Heart left ventricle (tissue), 16 donors: ENCODE measurements around the gene KRT35. TPM values are rescaled to one million over a fixed set of nuclear protein-coding genes. Genes with fewer than 3 reads are reported as not detected.
A peak's percentile ranks its signal among the peaks of the same experiment; 100 is the strongest.

Experiments used
- ATAC-seq, 4 donors: fragments of 200-7000 bp; cut with Tn5 transposase; one replicate each; pipeline ENCODE4 v1.9.1; 2020 to 2022; ENCODE audit warnings: moderate library complexity in 4 of 4, mild to moderate bottlenecking in 3 of 4, moderate number of reproducible peaks in 1 of 4
- DNase-seq, 5 donors: peaks; one replicate each; pipeline ENCODE4 v3.0.0-alpha.2; 2020
- H3K27ac ChIP-seq, 12 donors: fragments of 200-600 bp; sonication (generic) in 4 of 12; one replicate each; pipeline versions ENCODE4 v1.5.0 to v1.8.0; 2016 to 2022; ENCODE audit warnings: mild to moderate bottlenecking in 2 of 12
- H3K27me3 ChIP-seq, 9 donors: fragments of 200-600 bp; sonication (generic) in 2 of 9; one replicate each; pipeline versions ENCODE4 v1.5.1 to v1.8.0; 2016 to 2022; ENCODE audit warnings: mild to moderate bottlenecking in 3 of 9
- H3K36me3 ChIP-seq, 9 donors: fragments of 200-600 bp; sonication (generic) in 2 of 9; one replicate each; pipeline versions ENCODE4 v1.5.0 to v1.8.0; 2018 to 2022; ENCODE audit warnings: mild to moderate bottlenecking in 2 of 9
- H3K4me1 ChIP-seq, 12 donors: fragments of 200-600 bp; sonication (generic) in 4 of 12; one replicate each; pipeline versions ENCODE4 v1.5.0 to v1.8.0; 2016 to 2022; ENCODE audit warnings: mild to moderate bottlenecking in 3 of 12
- H3K4me3 ChIP-seq, 12 donors: fragments of 200-600 bp; sonication (generic) in 4 of 12; one replicate each; pipeline versions ENCODE4 v1.5.0 to v1.8.0; 2017 to 2022; ENCODE audit warnings: mild to moderate bottlenecking in 9 of 12, moderate library complexity in 4 of 12
- H3K9me3 ChIP-seq, 12 donors: fragments of 200-600 bp; sonication (generic) in 4 of 12; one replicate each; pipeline versions ENCODE4 v1.5.0 to v1.8.0; 2016 to 2022; ENCODE audit warnings: mild to moderate bottlenecking in 1 of 12
- POLR2A ChIP-seq, 2 donors: fragments of 450-650 bp; IDR thresholded peaks; one replicate each; pipeline ENCODE4 v1.6.1; 2017; ENCODE audit warnings: antibody characterized with exemption in 2 of 2, mild to moderate bottlenecking in 2 of 2, moderate library complexity in 2 of 2
- WGBS, 4 donors: extraction: QIAGEN DNeasy Blood & Tissue Kit in 2 of 4; methylation state at CpG; one replicate each; pipeline versions ENCODE4 v1.1.5 to v1.1.7; 2013 to 2018; 5-methylcytosine and 5-hydroxymethylcytosine counted together
- intact Hi-C, 10 donors: fragments of 100-400 bp; cut with DNase I; formaldehyde crosslinking; loops; one replicate each; pipeline versions ENCODE4 v1.11.1 to v1.14.2; 2022
- long read RNA-seq, 3 donors: library from polyadenylated mRNA; unstranded; transcript quantifications; one replicate each; pipeline ENCODE4 v2.0.0, GENCODE V29; 2020 to 2021
- polyA plus RNA-seq, 2 donors: library from polyadenylated mRNA; stranded (reverse); fragments of 200-250 nt; gene quantifications; one replicate each; pipeline ENCODE4 v1.2.3, GENCODE V29; 2013
- total RNA-seq, 9 donors: library from RNA; depleted of rRNA in 2 of 9; stranded (reverse); fragments of >200 nt in 2 of 9; fragmentation: NEBNext Ultra II Directional in 3 of 9; extraction: Animal tissue kit (Norgen Biotek cat#: 25700) in 3 of 9; gene quantifications; one replicate each; pipeline versions ENCODE4 v1.1.0 to v1.2.4, GENCODE V29; 2016 to 2023
- TF ChIP-seq, protein P1 (sequence below), 12 donors: fragments of 200-600 bp; sonication (generic) in 4 of 12; IDR thresholded peaks; one replicate each; pipeline versions ENCODE4 v1.5.0 to v1.8.0; 2018 to 2022; ENCODE audit warnings: antibody characterized with exemption in 12 of 12, mild to moderate bottlenecking in 5 of 12
- donor health status: ischemic (EF 13 %, LVEDD 7.1; RV severe dilation, severe dysfunction).
- donor health status: healthy with polysubstance abuse.
- donor health status: DM: no; HTN: yes; CAD: no.
- donor health status: DM: no; HTN: no; CAD: no.
- donor health status: ischemic (EF 25% LVEDD 6.9; RV normal size, moderate dysfunction).
- donor health status: ischemic (EF 25% LVEDD 5.7; RV mildly dilated, moderate dysfunction).
- donor health status: healthy.
- donor health status: DM: yes; HTN: yes; CAD: no.
- donor health status: ischemic (EF 35%, LVEDD 5.7; RV mildly dilated, moderate dysfunction).
- donor health status: nonischemic (EF 11% LVEDD 7.7; RV severe dilation, severe dysfunction).
- donor health status: DM: yes; HTN: yes; CAD: no.
- donor health status: PGD.
- donor health status: ischemic (EF 29% LVEDD 5.4; RV normal size, mild dysfunction).
- donor health status: nonischemic (EF 23%, LVEDD 6.1; RV moderate dilation, normal function).

KRT35 gene
- total RNA-seq (not detected), polyA plus RNA-seq (not detected)
- long read RNA-seq, donor 1: 0 reads
- long read RNA-seq, donor 2: 0 reads
- long read RNA-seq, donor 3: 0 reads

DNA sequence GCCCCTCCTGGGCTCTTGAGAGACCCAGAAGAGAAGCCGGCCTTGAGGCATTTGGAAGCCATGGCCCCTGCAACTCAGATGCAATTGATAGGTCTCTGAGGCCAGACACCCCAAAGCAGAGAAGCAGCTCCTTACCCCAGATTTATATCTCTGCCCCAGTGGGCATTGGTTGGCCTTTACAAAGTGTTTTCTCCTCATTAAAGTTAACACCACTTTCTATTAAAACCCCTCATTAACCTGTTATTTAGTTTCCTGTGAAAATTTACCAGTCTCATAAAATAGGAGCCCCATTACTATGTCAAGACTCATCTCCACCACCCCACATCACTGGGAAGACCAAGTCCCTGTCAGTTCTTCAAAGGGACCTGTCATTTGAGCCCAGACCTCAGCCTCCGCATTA is at the start of gene KRT35:
TSS of gene KRT35 (minus strand) at position 116 of the 400 bp plus-strand sequence. CDS start at position 62, 54 bp downstream.
- H3K4me3 ChIP-seq: no peak within 1 kb of the TSS
- no peaks in the 10 kb centered on the region for H3K36me3 ChIP-seq
- TF ChIP-seq POLR2A (IDR thresholded peaks at IDR 0.05): no peak
- TF ChIP-seq, protein P1, sequence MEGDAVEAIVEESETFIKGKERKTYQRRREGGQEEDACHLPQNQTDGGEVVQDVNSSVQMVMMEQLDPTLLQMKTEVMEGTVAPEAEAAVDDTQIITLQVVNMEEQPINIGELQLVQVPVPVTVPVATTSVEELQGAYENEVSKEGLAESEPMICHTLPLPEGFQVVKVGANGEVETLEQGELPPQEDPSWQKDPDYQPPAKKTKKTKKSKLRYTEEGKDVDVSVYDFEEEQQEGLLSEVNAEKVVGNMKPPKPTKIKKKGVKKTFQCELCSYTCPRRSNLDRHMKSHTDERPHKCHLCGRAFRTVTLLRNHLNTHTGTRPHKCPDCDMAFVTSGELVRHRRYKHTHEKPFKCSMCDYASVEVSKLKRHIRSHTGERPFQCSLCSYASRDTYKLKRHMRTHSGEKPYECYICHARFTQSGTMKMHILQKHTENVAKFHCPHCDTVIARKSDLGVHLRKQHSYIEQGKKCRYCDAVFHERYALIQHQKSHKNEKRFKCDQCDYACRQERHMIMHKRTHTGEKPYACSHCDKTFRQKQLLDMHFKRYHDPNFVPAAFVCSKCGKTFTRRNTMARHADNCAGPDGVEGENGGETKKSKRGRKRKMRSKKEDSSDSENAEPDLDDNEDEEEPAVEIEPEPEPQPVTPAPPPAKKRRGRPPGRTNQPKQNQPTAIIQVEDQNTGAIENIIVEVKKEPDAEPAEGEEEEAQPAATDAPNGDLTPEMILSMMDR (IDR thresholded peaks at IDR 0.05): no peak
- DNase-seq: no peak
- intact Hi-C loops: no loop called here
- H3K27ac ChIP-seq: no peak within 1 kb of the TSS
- H3K4me1 ChIP-seq: no peaks in the 10 kb centered on the region
- no peaks in the 10 kb centered on the region for H3K9me3 ChIP-seq
- no peak for ATAC-seq
- 87 to 92% (median 90%) methylated on average over 2 of the region's 2 CpGs for WGBS, 4 donors
- peaks cover 0 to 12% (median 0%) of the 10 kb centered on the region in 9 donors for H3K27me3 ChIP-seq

DNA sequence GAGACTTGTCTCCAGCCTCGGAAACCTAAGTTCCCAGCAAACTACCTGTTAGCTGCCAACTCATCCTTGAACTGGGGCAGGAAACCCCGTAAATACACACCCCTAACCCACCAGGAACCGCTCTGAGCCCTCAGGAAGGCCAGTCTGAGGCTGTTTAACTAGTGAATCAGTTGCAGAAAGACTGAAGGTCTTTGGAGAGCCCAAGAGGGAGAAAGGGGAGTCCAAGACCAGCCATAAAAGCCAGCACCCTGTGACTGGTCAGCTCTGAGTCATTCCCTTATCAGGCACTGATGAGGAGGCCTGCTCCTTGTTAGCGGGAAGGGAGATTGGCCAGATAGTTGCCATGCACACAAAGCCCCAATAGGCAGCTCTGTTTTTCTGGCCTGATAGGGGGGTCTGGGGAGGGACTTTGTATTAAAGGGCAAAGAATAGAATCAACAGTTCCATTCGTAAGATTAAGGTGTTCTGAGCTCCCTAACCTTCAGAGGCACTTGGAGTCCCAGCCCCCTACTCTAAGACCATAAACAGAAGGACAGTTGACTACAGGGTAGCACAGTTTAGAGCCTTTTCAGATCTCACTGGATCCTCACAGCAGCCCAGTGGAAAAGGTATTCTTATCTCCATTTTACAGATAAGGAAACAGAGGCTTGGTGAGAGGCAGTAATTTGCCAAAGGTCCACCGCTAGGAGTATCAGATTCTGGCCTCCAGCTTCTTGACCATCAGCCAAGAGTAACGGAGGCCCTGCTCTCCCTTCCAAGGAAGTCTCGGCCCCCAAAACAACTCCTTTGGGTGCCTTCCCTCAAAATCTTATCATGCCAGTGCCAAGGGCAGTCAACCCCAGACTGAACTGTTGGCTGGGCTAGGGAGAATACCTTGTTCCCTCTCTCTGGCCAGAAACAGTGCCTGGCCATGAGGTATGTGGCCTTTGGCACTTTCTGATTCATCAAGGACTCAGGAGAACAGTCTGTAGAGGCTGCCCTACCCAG is 49.4 kb upstream of the KRT35 start:
- WGBS, 4 donors: 56 to 67% (median 58%) methylated on average over 8 of the region's 8 CpGs
- DNase-seq (peak in 1 of 5 donors; percentile 16), ATAC-seq (peak in 1 of 4 donors; percentile 47)
- no peak for TF ChIP-seq POLR2A (IDR thresholded peaks at IDR 0.05)
- TF ChIP-seq, protein P1 (IDR thresholded peaks at IDR 0.05): no peak
- Histone ChIP-seq H3K4me1 (peaks cover 0 to 15% (median 4%) of the 10 kb centered on the region in 12 donors), H3K27me3 (peaks cover 15 to 83% (median 52%) of the 10 kb centered on the region in 9 donors), H3K27ac (no peak overlapping the region), H3K36me3 (no peaks in the 10 kb centered on the region), H3K9me3 (no peaks in the 10 kb centered on the region), H3K4me3 (no peak overlapping the region)
- intact Hi-C loops: no loop called here

DNA sequence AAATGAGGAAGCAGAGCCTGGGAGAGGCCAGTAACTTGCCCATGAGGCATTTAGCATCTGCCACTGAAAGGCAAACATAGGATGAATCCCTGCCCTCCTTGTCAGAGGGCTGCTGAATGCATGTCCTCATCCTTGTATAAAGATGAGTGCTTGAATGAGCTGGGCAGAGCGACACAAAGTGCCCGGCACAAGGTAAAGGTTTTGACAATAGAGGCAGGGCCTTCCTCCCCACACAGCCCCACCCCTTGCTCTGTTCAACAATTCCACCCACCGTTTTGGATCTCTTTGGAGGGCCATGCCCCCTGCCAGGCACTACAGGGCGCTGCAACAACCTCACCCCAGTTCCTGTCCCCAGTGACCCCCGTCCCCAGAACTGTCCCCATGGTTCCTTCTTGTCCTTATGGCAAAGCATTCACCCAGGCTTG is 48.6 kb upstream of the KRT35 start:
- Histone ChIP-seq H3K9me3 (no peaks in the 10 kb centered on the region), H3K4me1 (peaks cover 0 to 15% (median 4%) of the 10 kb centered on the region in 12 donors), H3K27me3 (peaks cover 15 to 74% (median 52%) of the 10 kb centered on the region in 9 donors), H3K4me3 (no peak overlapping the region), H3K36me3 (no peaks in the 10 kb centered on the region), H3K27ac (no peak overlapping the region)
- ATAC-seq (no peak), DNase-seq (peak in 1 of 5 donors; percentile 14)
- WGBS, 4 donors: 55 to 69% (median 61%) methylated on average over 5 of the region's 5 CpGs
- TF ChIP-seq, protein P1 (IDR thresholded peaks at IDR 0.05): no peak
- no peak for TF ChIP-seq POLR2A (IDR thresholded peaks at IDR 0.05)
- intact Hi-C loops: no loop called here

DNA sequence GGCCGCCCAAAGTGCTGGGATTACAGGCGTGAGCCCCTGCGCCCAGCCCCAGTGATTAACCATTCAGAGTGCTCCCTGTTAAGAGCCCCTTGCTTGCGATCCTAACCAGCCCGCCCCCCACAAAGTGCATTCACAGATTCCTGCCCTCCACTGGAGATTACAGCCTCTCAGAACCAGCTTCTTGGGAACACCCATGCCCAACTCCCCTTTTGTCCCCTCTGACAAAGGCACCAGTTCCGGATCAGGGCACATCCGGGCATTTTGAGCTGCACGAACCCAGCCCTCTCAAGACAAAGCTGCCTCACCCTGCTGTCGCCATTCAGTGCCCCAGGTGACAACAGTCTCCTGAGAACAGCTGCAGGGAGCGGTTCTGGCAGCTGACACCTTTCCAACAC is 48.0 kb upstream of the KRT35 start:
- no peak overlapping the region for H3K4me3 ChIP-seq
- no peaks in the 10 kb centered on the region for H3K36me3 ChIP-seq
- H3K4me1 ChIP-seq: peaks cover 0 to 15% (median 4%) of the 10 kb centered on the region in 12 donors
- intact Hi-C loops: no loop called here
- peak in 1 of 5 donors; percentile 10 for DNase-seq
- no peaks in the 10 kb centered on the region for H3K9me3 ChIP-seq
- 46 to 61% (median 52%) methylated on average over 10 of the region's 10 CpGs for WGBS, 4 donors
- peaks cover 15 to 72% (median 52%) of the 10 kb centered on the region in 9 donors for H3K27me3 ChIP-seq
- no peak for TF ChIP-seq POLR2A (IDR thresholded peaks at IDR 0.05)
- TF ChIP-seq, protein P1 (IDR thresholded peaks at IDR 0.05): no peak
- ATAC-seq: no peak
- H3K27ac ChIP-seq: no peak overlapping the region
